Right renal cortex interstitium (tissue), 3 donors: ENCODE results near the gene ATXN1. TPM values are rescaled to one million over a fixed set of nuclear protein-coding genes. Genes with fewer than 3 reads are reported as not detected.
A peak's percentile ranks its signal among the peaks of the same experiment; 100 is the strongest.

Experiments used
- DNase-seq, 3 donors: peaks; one replicate each; pipeline ENCODE4 v3.0.0-alpha.2; 2013; ENCODE audit warnings: low read depth in 3 of 3, low spot score in 2 of 3
- polyA plus RNA-seq, 3 donors: library from polyadenylated mRNA; unstranded; fragments of 120-200 nt; gene quantifications; one replicate each; pipeline ENCODE4 v1.2.1, GENCODE V29; 2013; ENCODE audit not compliant: insufficient read length in 3 of 3

ATXN1 gene
- polyA plus RNA-seq, 3 donors = 17.5 to 19.4 (median 19.4) TPM

DNA sequence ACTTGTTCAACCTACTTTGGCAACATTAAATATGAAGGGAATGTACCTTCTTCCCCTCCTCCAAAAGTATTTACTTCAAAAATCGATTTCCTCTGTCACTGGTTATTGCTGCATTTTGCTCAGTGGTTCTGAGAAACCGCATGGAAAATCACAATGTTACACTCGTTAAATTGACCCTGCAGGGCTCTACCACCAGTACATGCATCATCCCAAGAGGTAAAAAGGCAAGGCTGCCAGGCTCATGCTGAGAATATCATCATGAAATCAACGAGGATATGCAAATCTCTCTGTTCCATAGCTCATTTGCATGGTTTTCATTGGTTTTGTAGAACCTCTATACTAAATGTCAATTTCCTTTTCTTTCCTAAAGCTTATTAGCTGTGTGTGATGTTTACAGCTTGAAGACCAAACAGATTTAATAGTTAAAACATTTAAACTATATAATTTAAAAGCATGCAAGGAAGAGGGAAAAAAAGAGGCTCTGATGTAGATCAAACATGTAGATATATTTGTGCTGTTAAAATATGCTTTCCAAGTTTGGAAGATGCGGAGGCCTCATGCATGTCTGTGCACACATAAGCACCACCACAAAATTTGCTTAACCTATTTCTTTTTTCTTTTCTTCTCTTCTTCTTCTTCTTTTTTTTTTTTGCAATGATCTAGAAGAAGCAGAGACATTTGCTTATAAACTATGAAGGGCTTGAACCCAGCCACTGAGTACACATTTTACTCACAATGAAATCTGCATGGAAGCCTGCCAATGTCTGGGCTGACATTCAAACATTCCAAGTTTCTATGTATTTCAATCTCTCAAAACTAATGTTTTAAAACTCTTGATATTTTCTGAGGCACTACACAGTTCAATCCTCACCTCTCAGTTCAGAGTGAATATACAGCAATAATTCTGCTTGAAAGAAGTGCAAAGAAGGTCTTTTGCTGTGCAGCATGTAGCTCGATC is 328.9 kb downstream of the ATXN1 start:
- DNase-seq = no peak

DNA sequence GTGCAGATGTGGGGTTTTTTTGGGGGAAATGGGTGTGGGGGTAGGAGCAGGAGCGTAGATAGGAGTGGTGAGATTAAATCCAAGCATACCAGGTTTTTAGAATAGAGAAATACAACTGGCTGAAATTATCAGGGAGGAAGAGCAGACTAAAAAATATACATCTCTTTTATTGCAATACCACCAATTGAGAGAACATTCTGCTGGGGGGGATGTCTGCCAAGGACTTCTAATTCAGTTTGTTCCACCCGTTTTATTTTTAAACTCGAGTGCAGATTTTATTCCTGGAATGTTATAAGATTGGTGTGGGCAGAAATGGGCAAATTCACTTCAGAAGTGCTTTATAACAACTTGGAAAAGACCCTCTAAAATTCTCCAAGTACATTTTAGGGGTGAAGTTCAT is 330.2 kb downstream of the ATXN1 start:
- no peak for DNase-seq

DNA sequence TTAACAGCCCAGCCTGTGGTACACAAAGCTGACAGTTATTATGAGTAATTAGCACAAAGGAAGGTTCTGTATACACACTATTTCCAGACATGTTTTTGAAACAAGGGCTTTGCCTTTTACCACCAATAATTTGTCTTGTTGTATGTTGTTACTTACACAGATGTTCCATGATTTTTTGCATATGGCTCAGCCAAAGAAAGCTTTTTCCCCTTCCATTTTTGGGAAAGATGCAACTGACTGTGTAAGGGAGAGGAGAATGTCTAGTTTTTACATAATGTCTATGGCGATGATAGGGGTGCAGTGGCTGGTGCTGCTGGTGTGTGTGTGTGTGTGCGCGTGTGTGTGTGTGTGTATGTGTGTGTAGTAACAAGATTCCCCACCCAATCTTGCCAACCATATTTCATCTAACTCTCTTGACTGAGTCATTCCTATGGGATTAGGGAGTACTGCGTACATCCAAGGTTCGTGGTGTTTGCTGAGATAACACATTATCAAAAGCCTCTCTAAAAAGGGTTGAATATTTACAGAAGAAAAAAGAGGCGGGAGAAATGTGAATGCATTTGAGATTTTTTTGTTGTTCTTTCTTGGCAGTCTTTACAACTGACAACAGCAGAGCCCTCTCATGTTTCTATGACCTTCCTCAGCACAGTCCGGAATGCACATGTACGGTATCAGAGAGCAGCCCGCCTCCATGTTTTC is 330.7 kb downstream of the ATXN1 start:
- DNase-seq = peak in 1 of 3 donors; percentile 21

DNA sequence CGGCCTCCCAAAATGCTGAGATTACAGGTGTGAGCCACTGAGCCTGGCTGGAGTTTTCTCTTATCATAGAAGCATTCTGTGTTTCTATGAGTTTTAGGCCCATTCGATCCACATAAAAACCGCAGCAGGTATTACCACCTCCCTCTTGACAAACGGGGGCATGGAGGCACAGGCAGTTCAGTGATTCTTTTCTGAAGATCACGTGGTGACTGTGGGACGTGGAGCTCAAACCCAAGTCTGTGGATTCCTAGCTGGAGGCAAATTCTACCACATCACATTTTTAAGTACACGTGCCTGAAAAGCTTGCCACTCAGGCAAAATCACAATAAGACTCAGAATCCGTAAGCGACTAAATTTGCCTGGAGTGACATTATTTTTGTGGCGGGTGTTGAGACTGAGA is 331.6 kb downstream of the ATXN1 start:
- no peak for DNase-seq

DNA sequence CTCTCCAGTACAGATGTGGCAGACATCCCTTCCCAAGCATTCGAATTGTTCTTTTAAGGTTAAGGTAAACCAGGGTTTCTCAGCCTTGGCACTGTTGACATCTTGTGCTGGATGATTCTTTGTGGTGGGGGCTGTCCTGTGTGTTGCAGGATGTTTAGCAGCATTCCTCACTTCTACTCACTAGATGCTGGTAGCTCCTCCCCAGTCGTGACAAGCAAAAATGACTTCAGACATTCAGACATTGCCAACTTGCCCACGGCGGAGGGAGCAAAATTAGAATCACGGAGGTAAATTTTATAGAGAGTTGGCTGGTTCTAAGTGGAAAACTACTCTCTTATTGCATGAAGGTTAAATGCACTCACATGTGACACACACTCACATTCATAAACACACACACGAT is 334.1 kb downstream of the ATXN1 start:
- DNase-seq = no peak

DNA sequence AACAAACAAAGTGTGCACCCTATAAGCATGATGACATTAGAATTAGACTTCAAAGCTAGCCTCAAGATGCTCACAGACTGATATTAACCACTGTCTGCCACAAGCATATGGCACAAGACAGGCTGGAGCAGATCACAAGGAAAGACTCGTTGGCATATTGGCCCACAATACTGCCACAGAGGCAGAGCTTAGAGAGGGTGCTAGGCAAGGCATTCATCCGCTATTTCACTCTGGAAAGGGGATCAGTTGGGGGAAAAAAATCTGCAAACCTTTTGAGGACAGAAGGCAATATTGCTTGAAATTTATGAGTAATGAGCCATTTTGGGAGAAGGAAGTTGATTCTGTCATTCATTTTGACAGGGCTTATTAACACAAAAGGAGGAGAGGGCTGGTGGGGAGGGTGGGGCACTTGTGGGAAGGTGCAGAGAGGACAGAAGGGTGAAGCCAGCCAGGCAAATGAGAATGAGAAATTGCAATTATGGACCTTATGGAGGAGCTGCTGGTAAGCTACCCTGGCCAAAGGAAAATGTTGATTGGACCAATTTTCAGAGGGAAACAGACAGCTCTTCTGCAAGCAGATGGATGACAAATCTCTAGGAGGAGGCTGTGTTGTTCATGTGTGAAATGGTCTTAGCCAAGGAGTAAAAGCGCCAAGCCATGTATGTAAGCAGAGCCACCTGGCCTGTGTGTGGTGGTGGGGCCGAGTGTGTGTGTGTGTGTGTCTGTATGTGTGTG is 335.2 kb downstream of the ATXN1 start:
- no peak for DNase-seq

DNA sequence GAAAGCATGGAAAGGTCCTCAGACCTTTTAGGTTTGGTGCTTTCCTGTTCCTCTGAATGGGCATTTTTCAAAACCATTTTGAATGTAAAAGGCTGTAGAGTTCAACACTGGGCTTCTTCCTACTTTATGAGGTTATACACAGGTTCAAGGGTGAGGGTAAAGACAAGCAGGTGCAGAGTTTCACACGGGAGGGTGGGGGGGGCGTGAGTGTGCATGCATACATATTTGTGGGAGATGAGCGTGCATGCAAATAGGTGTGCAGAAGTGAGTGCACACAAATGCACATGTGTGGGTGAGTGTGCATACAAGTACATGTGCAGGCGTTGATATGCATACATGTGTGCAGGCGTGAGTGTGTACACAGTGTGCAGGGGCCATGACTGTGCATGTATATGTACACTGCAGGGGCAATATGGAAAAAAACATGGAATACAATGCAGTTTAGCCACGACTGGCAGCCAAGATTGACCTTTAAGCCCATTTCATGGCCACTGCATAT is 339.7 kb downstream of the ATXN1 start:
- no peak for DNase-seq

DNA sequence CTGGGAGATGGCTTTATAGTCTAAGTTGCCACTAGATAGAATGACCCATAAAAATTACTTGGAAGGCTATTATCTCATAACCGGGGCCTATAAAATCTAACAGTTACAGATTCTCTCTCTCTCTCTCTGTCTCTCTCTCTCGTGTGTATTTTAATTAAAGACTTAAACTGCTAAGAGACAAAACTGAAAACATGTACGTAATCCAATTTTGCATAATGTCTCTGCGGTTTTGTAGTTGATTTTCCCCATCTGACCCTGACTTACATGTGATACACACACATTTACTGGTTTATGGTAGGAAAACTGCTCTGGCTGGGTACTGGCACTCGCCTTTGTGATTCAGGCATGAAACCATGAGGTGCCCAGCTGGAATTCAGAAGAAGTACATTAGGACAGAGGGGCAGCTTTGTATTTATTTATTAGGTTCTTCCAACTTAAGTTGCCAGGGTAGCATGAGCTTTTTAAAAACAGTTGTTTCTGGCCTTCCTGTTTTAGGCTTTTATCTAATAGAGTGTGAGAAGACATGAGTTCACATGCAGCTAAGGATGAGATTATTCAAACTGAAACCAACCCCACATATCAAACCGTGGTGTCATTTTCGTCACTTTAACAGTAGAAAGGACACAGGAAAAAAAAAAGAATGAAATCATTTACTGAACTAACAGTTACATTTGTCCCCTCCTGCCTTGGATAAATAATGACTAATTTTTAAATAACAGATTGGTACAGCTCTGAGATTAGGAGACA is 340.4 kb downstream of the ATXN1 start:
- DNase-seq = no peak

DNA sequence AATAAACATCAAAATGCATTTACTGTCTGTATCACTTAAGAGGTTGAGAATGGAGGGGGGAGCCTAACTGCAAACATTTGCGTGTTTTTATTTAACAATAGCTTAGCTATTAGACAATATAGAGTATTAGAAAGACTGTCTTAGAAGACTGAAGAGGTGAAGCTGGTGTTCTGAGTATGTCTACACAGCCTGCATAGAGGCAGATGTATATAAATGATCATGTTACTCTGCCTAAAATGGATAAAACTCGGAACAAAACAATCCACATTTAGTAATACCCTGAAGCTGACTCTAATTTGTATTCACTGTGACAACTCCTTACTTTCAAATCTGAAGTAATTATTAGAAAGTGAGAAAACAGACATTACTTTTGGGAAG is 340.9 kb downstream of the ATXN1 start:
- no peak for DNase-seq

DNA sequence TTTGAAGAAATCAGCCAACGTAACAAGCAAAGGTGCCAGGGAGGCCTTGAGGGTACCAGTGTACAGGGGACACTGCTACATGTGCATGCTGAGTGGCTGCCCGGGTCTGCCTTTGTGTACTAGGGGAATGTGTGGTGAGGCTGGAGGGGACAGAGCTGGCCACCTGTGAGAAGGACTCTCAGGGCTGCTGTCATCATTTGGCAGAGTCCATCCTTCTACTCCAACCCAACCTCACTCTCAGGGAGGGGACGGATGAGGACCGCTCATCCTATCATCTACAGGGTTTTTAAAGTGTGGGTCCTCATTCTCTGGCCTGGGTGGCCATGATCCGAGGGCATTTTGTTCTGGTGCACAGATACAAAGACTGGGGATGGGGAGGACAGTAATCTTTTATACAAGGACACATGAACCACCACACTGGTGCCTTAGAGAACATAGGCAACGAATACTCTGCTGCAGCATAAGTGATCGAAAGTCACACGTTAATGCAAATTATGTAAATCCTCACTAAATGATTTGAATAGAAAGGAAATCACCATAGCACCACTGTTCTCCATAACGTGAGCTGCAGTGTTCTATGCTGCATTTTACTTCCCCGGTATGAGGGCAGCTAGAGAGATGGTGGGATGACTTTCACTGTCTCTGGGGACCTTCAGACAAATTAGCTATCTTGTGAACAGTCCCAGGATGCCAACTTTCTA is 341.5 kb downstream of the ATXN1 start:
- no peak for DNase-seq

DNA sequence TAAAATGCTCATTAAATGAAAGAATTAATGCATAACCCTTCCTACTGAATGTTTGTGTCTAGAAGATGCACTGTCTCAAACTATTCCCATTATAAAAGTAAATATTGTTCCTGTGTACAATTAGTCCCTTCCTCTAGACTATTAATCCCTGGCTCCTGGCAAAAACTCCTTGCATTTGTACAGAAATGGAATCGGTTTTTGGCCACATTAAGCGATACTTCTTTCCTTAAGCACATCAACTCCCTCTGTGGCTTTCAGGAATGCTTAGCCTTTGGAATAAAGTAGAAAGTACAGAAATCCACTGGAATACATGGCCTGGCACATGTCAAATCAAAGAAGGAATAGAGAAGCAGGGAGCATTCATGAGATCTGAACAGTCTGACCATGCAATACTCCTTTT is 343.1 kb downstream of the ATXN1 start:
- no peak for DNase-seq

DNA sequence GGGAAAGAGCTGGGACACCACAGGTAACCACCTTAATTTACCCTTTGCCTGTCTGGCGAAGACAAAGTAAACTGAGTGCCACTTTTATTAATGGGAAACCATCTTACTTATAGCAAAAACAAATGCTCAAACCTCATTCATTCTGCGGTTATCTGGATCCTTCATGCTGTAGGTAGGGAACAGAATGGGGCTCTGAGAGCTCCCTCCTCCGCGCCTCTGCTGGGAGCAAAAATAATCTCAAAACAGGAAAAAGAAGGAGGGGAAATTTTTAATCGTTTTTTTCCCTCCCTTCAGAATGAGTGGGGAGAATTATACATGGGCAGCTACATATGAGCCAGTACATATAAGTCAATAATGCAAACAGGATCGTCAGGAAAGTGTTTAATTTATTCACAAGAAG is 345.6 kb downstream of the ATXN1 start:
- DNase-seq = no peak

DNA sequence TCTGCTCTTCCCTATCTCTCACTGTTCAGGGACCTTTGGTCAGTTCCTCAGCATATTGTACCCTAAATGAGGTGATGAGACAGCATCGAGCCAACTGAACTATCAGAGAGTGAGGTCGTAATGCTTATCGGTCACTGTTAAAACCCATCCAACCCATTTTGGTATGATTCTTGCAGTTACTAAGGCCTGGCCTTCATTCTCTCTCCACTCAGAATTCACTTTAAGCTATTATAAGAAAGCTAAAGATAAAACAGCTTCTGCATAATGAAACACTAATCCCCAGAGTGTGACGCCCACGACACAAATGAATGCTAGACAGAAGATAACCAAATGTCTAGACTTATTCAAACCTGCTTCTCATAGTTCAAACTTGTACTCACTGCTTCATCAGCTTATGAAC is 347.1 kb downstream of the ATXN1 start:
- DNase-seq = no peak

DNA sequence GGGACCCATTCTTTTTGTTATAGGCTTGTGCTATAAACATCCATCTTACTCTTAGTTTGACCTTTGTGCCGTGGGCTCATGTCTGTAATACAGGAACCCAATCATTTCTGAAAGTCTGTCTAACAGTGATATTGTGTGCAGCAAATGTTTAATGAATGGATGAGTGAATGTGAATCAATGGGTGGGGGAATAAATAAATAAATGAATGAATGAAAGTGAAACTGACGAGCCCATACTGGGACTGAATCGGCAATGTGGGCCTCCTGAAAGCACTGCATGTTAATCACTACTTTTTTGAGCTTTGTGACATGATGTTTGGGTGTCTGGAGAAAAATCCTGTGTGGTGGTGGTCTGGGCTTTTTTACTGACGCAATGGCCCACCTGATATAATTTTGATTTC is 347.9 kb downstream of the ATXN1 start:
- DNase-seq = no peak

DNA sequence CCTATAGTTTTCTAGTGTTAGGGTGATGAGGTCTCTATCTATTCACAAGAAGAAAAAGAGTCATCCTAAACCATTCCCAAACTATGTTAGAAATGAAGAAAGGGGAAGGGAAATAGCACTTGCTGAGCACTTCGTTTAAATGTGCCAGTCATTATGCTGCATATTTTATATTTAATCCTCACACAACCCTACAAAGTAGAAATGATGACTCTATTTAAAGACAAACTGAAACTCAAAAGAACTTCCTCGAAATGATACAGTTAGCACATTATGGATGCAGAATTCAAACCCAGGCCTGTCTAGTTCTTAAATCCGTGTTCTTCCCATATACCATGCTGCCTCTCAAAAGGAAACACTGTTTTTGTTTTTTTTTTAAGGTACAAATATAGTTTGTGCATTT is 348.3 kb downstream of the ATXN1 start:
- DNase-seq = no peak

DNA sequence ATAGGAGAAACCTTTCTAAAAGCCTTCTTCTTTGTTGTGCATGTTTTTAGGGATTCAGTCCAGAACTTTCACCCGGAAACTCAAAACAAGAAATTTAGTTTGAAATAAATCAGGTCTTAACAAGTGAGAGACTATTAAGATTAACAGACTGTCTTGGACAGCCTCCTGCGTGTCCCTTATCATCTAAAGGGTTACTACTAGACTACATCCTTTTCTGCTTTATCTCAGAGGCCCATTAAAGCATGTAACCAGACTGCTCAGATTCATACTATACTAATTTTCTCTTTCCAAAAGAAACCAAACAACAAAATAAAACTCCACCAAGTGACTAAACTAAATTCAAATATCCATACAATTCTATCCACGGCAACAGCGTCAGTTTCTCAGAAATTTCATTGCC is 349.1 kb downstream of the ATXN1 start:
- no peak for DNase-seq

DNA sequence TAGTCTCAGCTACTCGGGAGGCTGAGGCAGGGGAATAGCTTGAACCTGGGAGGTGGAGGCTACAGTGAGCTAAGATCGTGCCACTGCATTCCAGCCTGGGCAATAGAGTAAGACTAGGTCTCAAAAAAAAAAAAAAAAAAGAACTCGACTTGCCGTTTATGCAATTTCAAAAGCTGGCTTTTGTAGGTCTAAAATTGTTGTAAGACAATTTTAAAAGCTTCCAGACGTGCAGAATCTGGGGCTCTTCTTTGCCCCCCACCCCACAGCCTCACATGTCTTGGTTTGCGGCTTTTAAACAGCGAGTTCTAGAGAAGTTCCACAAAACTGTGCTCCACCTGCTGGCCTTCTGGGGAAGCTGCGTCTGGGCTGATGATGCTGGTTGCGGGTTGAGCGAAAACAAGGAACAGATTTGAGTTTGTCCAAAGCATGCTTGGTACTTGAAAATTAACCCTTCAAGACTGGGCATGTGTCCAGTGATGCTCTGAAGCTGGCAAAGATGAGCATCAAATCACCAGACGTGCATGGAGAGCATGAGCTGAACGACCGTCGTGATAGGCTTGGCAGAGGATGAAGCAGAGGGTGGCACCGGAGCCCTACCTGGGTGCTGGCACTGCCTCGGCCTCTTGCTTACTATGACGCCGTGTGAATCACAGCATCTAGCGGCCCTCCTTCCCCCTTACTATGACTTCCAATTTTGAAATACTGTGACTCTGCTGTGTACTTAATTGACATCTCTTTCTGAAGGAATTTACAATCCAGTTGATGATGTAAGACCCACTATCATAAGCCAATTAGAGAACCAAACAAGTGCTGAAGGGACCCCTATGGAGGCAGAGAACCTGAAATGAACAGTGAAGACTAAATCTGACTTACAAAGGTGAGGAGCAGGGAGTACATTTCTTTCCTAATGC is 351.5 kb downstream of the ATXN1 start:
- peak in 1 of 3 donors; percentile 48 for DNase-seq

DNA sequence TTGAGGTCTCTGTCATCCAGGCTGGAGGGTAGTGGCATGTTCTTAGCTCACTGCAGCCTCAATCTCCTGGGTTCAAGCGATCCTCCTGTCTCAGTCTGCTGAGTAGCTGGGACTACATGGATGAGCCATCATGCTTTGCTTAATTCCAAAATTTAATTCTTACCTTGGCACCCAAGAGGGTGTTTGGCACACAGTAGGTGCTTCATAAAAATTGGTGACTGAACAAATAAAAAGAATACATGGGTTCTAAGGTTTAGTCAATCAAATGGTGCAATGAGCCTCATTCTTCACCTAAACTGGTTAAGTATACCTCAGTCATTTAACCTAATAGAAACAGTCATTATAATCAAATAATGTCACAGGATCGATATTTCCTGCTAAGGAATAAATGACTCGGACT is 352.5 kb downstream of the ATXN1 start:
- DNase-seq = no peak

DNA sequence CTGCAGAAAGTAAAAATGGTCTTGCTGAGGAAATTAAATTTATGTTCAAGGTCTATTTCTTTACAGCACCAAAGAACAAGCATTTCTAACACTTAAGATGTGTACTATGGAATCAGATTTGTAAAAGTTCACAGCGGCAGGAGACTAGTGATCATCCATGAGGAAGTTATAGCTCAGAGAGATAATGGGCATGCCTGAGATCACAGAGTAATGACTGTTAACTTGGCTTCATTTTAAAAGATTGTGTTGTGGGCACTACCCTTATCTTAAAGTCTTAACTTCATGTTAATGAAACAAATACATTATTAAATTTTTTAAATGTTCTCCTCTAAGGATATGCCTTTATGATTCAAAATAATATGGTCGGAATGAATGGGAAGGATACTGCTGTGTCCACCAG is 354.3 kb downstream of the ATXN1 start:
- no peak for DNase-seq
